COLO668 (cell line): Measurements from ENCODE around the gene CHST8.
"Not testable (repeated sequence)": the region's sequence is repeated elsewhere in the genome, so short reads cannot be mapped to it uniquely, and the experiment has no call there.

Source experiments
- DNase-seq: peaks from one replicate; lab custom pipeline; 2025; ENCODE audit not compliant: unreplicated experiment; lab: John Stamatoyannopoulos, UW

CHST8 gene

DNA sequence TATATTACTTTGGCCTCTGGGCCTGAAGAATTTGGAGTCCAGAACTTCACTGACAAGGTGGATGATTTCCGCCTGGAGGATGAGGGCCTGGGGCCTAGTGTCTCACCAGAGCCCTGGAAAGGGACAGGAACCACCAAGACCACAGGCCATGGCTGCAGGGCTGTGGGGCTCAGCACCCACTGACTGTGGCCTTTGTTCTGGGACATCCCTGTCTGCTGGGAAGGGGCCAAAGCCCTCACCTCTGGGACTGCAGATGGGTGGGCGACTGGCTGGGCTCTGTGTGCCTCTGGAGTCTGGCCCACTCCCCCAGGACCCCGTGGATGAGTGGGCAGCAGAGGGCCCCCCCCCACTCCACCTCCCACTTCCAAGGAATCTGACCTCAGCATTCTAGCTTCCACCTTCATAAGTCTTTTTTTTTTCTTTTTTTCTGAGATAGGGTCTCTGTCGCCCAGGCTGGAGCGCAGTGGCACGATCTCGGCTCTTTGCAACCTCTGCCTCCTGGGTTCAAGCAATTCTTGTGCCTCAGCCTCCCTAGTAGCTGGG lies 20.3 kb downstream of the CHST8 start:
- no peak for DNase-seq

DNA sequence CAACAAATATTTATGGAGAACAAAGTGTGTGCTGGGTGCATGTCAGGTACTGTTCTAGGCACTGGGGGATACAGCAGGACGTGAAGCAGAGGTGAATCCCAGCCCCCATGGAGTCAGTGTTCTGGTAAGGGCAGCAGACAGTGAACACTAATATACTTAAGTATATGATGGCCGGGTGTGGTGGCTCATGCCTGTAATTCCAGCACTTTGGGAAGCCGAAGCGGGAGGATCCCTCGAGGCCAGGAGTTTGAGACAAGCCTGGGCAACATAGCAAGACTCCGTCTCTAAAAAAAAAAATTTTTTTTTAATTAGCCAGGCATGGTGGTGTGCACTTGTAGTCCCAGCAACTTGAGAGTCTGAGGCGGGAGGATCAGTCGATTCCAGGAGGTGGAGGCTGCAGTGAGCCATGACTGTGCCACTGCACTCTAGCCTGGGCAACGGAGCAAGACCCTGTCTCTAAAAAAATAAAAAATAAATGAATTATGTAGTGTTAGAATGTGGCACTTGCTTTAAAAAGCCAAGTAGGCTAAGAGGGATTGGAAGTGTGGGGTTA lies 22.6 kb downstream of the CHST8 start:
- no peak for DNase-seq

DNA sequence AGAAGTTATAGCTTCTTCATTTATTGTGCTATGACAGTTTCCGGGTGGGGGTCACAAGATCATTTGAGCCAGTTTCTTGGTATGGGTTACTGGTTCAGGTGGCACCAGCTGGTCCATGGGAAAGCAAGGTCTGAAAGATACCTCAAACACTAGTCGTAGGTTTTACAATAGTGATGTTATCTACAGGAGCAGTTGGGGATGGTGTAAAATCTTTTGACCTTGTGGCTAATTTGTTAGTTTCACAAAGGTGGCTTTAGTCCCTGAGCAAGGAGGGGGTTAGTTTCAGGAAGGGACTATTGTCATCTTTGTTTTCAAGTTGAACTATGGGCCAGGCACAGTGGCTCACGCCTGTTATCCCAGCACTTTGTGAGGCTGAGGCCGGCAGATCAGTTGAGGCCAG lies 24.6 kb downstream of the CHST8 start:
- DNase-seq, result no peak

DNA sequence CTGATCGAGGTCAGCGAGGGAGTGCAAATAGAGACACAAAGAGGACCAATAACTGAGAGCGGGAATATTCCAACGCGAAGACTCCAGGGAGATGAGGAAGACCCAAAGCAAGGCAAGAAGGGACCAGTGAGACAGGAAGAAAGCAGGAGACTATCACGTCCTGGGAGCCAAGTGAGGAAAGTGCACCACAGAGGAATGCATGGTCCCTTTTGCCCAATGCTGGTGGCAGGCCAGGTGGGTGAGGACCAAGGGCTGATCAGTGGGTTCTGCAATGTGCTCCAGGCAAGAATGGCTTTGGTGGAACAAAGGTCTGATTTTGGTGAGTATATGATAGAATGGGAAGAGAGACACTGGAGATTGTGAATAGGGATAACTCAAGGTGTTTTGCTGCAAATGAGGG lies 25.4 kb downstream of the CHST8 start:
- DNase-seq, result no peak

DNA sequence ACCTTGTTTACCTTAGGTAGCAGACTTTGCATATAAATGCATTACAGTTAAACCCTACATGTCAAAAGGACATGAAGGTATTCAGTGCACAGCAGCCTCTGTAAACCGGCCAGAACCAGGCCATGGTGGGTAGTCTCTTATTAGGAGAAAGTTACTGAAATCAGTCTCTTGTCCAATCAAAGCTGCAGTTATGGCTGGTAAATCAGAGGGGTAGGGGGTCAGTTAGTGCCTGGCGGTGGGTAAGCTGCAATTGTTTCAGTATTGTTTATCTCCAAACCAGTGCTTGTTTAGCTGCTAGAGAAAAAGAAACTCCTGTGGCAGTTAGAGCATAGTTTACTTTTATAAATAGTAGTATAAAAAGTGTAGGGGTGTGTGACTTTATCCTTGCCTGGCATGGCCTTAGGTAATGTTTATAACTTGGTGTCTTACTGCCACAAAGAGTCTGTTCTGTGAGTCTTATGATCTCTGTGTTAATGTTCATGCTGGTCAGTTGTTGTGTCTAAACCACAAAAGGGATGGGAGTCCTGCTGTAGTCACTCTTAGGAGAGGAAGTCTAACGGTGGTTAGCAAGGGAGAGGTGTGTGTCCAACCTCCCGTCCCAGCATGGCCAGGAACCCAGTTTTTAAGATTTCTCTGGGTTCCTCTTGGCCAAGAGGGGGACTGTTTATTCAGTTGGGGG lies 28.0 kb downstream of the CHST8 start:
- no peak for DNase-seq

DNA sequence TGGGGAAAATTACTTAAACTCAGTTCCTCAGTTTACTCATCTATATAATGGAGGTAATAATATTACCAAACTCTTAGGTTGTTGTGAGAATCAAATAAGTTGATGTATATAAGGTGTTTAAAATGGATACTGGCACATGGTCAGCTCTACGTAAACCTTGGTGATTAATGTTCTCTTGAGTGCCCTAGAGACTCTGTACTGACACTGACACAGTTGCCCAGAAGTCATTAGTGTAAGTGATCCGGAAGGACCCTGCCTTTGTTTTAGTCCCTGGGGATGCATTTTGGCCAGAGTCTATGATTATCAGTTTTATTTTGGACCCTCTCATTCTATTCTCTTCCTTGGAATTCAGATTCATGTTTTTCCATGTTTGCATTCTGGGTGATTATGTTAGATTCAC lies 31.9 kb downstream of the CHST8 start:
- no peak for DNase-seq

DNA sequence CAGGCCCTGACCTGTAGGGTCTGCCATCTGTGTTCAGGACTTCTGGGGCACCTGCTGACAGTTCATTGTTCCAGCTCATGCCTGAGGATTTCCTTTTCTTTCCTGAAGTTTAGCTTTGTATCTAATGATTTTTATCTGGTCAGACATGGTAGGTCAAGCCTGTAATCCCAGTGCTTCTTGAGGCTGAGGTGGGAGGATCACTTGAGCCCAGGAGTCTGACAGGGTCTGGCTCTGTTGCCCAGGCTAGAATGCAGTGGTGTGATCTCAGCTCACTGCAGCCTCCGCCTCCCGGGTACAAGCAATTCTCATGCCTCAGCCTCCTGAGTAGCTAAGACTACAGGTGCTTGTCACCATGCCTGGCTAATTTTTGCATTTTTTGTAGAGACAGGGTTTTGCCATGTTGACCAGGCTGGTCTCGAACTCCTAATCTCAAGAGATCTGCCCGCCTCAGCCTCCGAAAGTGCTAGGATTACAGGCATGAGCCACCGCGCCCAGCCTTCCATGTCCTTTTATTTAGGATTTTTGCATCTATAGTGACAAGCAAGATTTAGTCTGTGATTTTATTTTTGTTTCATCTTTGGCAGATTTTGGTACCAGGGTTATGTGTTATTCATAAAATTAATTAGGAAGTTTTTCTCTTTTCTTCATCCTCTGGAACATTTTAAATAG lies 33.2 kb downstream of the CHST8 start:
- DNase-seq, result no peak

DNA sequence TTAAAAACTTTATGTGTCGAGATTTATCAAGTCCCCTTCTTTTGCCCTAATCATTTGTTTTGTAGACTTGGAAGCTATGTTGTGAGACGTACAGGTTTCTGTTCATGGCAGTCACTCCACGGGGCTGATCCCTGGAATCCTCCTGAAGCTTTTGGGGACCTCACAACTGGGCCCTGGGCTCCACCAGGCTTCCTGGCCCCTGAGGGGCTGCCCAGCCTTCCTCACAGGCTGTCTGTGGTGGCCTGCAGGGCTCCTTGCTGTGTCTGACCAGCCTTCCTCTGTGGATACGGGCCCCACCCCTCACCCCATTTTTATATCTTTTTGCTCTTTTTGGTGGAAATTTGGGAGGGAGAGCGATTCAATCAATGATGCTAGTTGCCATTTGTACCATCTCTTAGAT lies 38.1 kb downstream of the CHST8 start:
- no peak for DNase-seq

DNA sequence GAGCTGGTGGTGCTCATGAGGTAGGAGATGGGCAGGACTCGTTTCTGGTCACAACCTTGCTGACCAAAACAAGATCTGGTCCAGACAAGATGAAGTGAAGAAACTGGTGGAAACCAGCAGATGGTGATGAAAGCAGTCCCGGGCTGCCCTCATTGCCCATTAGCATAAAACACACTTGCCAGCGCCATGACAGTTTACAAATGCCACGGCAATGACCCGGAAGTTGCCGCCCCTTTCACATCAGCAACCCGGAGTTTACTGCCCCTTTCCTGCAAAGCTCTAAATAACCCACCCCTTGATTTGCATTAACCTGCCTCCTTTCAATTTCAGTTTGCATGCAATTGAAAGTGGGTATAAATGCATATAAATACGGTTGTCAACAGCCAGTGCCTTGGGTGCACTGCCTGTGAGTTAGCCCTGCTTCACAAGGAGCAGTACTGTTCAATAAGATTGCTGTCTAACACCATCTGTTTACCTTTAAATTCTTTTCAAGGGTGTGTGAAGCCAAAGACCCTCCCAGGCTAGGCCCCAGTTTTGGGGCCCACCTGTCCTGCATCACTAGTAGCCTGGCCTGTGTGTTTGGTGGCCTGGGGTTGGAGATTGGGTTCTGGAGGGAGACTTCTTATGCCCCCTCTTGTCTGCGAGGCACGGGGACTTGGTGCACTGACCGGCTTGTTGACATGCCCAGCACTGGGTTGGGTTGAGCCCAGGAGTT lies 38.8 kb downstream of the CHST8 start:
- DNase-seq, result no peak

DNA sequence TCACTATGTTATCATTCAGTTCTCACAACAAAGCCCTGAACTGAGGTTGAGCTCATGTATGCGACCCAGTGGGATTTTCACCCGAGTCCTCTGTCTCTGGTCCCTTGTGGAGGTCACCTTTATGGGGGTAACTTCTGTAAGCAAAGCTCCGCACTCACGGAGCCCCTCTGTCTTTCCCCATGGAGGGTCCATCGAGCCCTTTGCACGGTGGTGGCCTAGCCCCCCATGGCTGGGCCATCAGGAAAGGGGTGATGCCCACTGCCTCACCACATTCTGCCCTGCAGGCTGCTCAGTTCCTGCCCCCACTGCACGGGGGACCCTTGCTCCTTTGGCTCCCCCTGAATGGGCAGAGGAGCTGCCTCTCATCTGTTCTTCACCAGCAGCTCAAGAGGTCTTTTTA lies 39.6 kb downstream of the CHST8 start:
- no peak for DNase-seq

DNA sequence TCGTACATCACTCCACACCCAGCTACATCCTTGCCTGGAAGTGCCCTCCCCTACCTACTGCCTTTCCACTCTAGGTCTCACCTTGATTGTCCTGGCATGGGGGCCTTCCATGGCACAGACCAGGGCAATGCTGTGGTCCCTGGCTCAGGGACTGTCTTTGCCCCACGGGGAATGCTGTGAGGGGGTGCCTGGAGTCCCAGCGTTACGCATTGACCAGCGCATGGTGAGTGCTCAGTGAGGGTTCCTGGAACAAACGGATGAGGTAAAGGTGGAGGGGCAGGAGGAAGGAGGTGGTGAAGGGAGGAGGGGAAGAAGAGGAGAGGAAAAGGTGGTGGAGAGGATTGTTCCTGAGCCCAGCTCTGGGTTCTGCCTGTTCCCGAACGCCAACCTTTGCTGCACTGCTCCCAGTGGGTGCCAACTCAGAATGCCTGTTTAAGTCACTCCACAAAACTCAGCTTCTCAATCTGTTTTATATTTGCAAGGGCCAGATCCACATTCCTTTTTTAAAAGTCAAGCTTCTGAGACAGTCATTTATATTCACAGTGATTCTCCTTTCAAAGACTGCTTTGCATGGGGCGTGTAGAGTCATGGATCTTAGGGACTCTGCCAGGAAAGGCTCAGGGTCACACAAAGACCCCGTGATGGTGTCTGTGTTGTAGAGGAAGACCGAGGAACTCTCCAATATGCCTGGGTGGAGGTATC lies 40.8 kb downstream of the CHST8 start:
- DNase-seq, result no peak

DNA sequence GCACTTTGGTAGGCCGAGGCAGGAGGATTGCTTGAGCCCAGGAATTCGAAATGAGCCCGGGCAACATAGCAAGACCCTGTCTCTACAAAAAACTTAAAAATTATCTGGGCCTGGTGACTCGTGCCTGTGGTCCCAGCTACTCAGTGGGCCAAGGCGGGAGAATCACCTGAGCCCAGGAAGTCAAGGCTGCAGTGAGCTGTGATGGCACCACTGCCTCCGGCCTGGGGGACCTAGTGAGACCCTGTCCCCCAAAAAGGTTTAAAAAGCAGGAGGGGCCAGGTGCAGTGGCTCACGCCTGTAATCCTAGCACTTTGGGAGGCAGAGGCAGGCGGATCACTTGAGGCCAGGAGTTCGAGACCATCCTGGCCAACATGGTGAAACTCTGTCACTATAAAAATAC lies 41.6 kb downstream of the CHST8 start:
- not testable (repeated sequence) for DNase-seq

DNA sequence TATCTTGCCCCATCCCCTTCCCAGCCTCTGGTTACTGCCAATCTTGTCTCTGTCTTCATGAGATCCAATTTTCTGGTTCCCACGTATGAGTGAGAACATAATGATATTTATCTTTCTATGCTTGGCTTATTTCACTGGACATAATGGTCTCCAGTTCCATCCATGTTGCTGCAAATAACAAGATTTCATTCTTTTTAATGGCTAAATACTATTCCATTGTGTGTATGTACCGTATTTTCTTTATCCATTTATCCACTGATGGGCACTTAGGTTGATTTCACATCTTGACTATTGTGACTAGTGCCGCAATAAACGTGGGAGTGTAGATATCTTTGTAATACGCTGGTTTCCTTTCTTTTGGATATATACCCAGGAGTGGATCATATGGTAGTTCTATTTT lies 43.0 kb downstream of the CHST8 start:
- no peak for DNase-seq

DNA sequence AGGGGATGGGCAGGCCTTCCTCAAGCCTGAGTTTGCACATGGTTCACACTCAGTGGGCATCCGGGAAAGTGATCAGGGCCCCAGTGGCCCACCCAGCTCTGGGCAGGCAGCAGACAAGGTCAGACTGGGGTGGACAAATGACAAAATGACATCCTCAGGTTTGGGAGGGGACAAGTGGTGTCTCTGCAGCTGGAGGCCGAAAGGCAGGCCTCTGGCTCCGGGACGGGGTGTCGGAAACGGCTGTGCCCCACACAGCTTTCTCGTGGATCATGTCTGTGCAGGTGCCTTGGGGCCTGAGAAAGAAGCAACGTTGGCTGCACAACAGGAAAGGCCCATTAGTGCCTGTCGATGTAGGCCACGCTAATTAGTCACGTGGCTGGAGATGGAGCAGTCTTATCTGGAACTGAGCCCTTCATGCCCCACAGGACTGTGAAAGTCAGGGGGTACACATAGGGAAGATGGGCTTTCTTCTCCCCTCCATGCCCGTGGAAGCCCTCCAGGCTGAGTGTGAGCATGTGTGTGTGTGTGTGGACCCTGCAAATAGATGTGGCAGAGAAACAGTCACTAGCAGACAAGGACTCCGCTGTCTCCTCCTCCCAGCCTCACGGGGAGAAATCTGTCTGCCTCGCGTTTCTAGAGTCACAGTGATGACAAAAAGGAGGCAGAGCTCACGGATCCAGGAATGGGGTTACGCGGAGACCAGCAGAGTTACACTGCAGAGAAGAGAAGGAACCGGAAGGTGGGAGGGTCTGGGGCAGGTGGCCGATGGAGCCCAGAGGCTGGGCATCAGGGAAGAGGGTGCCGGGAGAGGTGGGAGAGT lies 44.2 kb downstream of the CHST8 start:
- no peak for DNase-seq

DNA sequence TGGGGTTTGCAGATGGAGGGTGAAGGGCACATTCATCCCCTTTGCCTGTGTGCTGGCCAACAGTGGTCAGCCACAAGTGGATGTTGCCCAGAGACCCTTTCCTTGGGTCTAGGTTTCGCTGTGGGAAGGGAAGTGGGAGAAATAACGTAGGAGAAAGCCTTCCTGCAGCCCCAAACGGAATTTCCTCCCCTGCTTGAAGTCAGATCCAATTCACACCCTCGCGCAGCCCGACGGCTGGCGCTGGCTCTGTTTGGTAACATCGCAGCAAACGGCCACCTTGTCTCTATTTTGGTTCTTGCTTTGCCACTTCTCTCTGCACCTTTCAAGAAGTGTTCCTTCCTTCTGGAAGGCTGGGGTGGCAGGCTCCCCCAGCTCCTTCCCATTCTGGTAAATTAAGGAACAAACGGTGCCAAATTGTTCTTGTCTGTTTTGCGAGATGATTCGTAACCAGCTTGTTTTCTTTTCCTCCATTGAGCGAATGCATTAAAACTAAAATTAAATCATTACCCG lies 45.4 kb downstream of the CHST8 start:
- no peak for DNase-seq

DNA sequence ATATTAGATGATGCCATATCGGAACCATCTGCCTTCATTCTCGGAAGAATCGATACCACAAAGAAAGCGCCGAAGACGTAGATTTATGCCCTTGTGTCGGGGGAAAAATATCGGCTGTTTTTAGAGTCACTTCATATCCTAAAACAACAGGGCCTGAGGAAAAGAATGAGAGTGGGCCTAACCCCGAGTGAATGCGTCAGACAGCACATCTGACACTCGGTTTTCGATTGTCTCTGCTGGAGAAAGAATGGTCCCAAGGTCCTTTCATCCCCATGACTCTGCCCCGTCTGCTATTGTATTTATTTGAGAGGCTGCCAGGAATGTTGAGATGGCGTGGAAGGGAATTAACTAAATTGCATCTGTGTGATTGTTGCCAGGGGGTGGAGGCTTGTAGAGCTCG lies 46.1 kb downstream of the CHST8 start:
- DNase-seq, result no peak

DNA sequence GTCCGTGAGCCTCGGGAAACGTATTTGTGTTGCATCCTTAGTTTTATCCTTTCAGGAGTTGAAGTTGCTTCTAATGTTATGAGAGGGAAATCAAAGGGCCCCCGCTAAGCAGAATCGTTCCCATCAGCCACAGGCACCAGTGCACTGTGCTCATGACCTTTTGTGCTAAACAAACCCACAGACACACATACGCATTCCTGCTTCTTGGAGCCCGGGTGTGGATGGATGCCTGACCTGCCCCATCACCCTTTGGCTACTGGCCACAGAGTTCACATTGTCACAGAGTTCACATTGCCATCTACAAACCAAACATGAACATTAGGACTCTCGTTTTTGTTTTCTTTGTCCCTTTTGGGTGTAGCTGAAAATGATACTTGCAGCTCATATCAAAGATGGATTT lies 47.2 kb downstream of the CHST8 start:
- no peak for DNase-seq

DNA sequence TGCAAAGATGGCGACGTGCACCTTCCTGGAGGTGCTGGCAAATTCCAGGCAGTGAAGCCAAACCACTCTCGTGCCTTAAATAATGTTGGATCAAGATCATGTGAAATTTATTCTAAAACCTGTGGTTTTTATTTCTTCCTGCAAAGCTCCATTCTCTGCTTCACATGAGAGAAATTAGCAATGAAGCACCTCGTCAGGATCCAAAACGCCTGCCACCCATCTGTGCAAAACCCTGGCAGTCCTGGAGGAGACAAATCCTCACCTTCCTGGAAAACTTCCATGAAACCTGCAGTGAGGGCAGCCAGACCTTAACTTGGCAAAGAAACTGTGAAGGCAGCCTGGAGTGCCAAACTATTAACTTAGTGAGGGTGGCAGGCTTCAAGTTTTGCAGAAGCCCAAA lies 47.6 kb downstream of the CHST8 start:
- no peak for DNase-seq

DNA sequence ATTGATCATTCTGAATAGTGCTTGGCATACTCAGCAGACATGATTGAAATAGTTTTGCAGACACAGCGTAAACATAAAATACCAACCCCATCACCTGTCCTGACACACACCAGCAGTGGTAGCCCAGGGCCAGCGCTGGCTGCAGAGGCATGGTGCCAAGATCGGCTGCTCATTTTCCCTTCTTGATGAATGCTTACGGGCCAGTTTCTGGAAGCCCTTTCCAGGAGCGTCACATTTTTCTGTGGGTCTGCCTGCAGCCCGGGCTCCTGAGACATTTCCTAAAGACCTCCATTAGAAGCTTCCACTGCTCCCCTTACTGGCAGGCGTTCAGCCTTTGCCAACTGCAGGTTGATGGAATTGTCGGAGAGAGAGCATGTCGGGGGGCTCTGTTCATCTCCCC lies 48.6 kb downstream of the CHST8 start:
- DNase-seq, result no peak

DNA sequence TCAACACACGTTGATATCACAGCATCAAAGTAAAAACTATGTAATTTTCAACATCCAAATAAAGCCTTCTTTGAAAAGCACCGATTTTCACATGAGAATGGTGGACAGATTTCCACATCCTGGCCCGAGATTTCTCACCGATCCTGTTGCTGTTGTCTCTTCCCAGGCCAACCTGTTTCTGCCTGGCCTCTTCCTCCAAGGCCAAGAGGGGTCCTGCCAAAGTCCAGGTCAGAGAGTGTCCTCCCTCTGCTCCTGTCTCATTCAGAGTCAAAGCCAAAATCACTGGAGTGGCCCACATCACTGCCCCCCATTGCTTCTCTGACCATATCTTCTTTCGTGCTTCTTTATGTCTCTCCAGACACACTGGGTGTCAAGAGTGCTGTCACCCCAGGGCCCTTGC lies 49.5 kb downstream of the CHST8 start:
- no peak for DNase-seq
